GM21619 (cell line): ENCODE measurements around the gene NFIC.
"Not testable (repeated sequence)": the region's sequence is repeated elsewhere in the genome, so short reads cannot be mapped to it uniquely, and the experiment has no call there.

Experiments
- ATAC-seq: cut with Tn5 transposase; IDR thresholded peaks from one replicate; pipeline ENCODE4 v1.9.1; 2021; ENCODE audit not compliant: unreplicated experiment

NFIC gene

GRCh38 chr19:3448616-3449334 is 82.4 kb downstream of the NFIC start:
- no peak for ATAC-seq

- ATAC-seq, result no peak
Observed at GRCh38 chr19:3450796-3451411, 84.5 kb downstream of the NFIC start.

GRCh38 chr19:3451451-3451866 is 85.1 kb downstream of the NFIC start:
- no peak for ATAC-seq

- ATAC-seq, result no peak
Observed at GRCh38 chr19:3452171-3452941, 86.0 kb downstream of the NFIC start.

GRCh38 chr19:3452942-3453214 is 86.5 kb downstream of the NFIC start:
- not testable (repeated sequence) for ATAC-seq

GRCh38 chr19:3453840-3454239 is 87.5 kb downstream of the NFIC start:
- ATAC-seq, result no peak

GRCh38 chr19:3454656-3455392 is 88.4 kb downstream of the NFIC start:
- no peak for ATAC-seq

GRCh38 chr19:3455393-3455955 is 89.1 kb downstream of the NFIC start:
- ATAC-seq, result no peak

- no peak for ATAC-seq
Observed at GRCh38 chr19:3455960-3456601, 89.7 kb downstream of the NFIC start.

- ATAC-seq, result no peak
Observed at GRCh38 chr19:3456925-3457527, 90.6 kb downstream of the NFIC start.

- ATAC-seq, result no peak
Observed at GRCh38 chr19:3457528-3458228, 91.3 kb downstream of the NFIC start.

- no peak for ATAC-seq
Observed at GRCh38 chr19:3458229-3459088, 92.1 kb downstream of the NFIC start.

GRCh38 chr19:3459089-3459881 is 92.9 kb downstream of the NFIC start:
- no peak for ATAC-seq

- no peak for ATAC-seq
Observed at GRCh38 chr19:3459965-3460582, 93.7 kb downstream of the NFIC start.

GRCh38 chr19:3462991-3463713 is 96.8 kb downstream of the NFIC start:
- no peak for ATAC-seq

- ATAC-seq, result no peak
Observed at GRCh38 chr19:3463714-3464586, 97.6 kb downstream of the NFIC start.
